HG02571 (cell line): ENCODE measurements around the gene TNS2.
"Not testable (repeated sequence)": the region's sequence is repeated elsewhere in the genome, so short reads cannot be mapped to it uniquely, and the experiment has no call there.

Experiments used
- ATAC-seq: cut with Tn5 transposase; IDR thresholded peaks from one replicate; pipeline ENCODE4 v1.9.1; 2021; ENCODE audit warnings: mild to moderate bottlenecking, moderate library complexity; ENCODE audit not compliant: unreplicated experiment

Gene TNS2

GRCh38 chr12:53112431-53112830 lies 62.6 kb downstream of the TNS2 start:
- not testable (repeated sequence) for ATAC-seq

GRCh38 chr12:53113136-53113705 lies 63.4 kb downstream of the TNS2 start:
- no peak for ATAC-seq

GRCh38 chr12:53113951-53114350 lies 64.1 kb downstream of the TNS2 start:
- no peak for ATAC-seq
